ENCODE results near the gene STK17A. TPM values are rescaled to one million over a fixed set of nuclear protein-coding genes. Genes with fewer than 3 reads are reported as not detected.

The STK17A gene
- polyA plus RNA-seq, 3 donors, result 2.8 to 14.1 (median 9.5) TPM

DNA sequence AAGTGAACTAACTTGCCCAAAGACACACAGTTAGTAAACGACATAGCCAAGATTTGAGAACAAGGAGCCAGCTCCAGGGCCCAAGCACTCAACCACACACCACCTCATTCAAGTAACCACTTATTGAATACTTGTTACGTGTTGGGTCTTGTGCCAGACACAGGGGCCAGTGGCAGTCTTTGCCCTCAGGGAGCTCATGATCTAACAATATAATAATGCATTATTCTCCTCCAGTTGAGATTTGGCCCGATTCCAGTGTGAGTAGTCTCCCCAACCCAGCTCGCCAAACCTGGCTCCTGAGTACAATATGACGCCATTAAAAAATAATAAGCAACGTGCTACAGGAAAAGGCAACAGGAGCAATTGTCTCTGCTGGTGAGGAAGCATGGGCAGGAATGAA, 14.4 kb upstream of the STK17A start:
- WGBS (ENCODE audit: insufficient coverage), result 96% methylated on average over 5 of the region's 6 CpGs
- Mint-ChIP-seq H3K9me3 (no peaks in the 10 kb centered on the region), H3K4me1 (peaks cover 19% of the 10 kb centered on the region), H3K4me3 (no peak overlapping the region), H3K27ac (no peak overlapping the region), H3K27me3 (ENCODE audit: low read depth in 3 of 3) (peaks cover 10 to 12% (median 10%) of the 10 kb centered on the region in 3 donors), H3K36me3 (no peaks in the 10 kb centered on the region)
- Histone ChIP-seq H3K9me3 (replicated peaks in 1 of 2; ENCODE audit: control insufficient read depth in 1 of 2, insufficient read depth in 1 of 2, low read length in 2 of 2) (no peaks in the 10 kb centered on the region), H4K20me1 (ENCODE audit: insufficient read depth, low read length) (no peaks in the 10 kb centered on the region), H2AFZ (ENCODE audit: insufficient read depth, low read depth, low read length, poor library complexity, severe bottlenecking) (no peak overlapping the region), H3K4me2 (replicated peaks; ENCODE audit: extremely low read depth, low read length, poor library complexity, severe bottlenecking) (no peak overlapping the region), H3K79me2 (ENCODE audit: insufficient read depth, low read length) (no peaks in the 10 kb centered on the region), H3K4me1 (ENCODE audit: control insufficient read depth in 1 of 2, insufficient read depth in 2 of 2, low read length in 2 of 2) (peaks cover 16% of the 10 kb centered on the region in 2 donors), H3K27me3 (ENCODE audit: control insufficient read depth in 2 of 2, insufficient read depth in 2 of 2, low read length in 2 of 2) (peaks cover 4 to 6% of the 10 kb centered on the region in 2 donors), H3K4me3 (replicated peaks in 1 of 3; ENCODE audit: low read depth in 2 of 3, low read length in 3 of 3) (no peak overlapping the region), H3K36me3 (replicated peaks in 1 of 2; ENCODE audit: control insufficient read depth in 1 of 2, insufficient read depth in 2 of 2, low read length in 2 of 2) (no peaks in the 10 kb centered on the region), H3K27ac (ENCODE audit: low read depth in 1 of 2, low read length in 2 of 2) (no peak overlapping the region), H3K9ac (ENCODE audit: insufficient read depth, low read length, poor library complexity, severe bottlenecking) (no peak overlapping the region)
- intact Hi-C loops (cut with micrococcal nuclease), result no loop called here
- no peak for DNase-seq
- no peak for TF ChIP-seq CTCF (IDR thresholded peaks at IDR 0.05)

DNA sequence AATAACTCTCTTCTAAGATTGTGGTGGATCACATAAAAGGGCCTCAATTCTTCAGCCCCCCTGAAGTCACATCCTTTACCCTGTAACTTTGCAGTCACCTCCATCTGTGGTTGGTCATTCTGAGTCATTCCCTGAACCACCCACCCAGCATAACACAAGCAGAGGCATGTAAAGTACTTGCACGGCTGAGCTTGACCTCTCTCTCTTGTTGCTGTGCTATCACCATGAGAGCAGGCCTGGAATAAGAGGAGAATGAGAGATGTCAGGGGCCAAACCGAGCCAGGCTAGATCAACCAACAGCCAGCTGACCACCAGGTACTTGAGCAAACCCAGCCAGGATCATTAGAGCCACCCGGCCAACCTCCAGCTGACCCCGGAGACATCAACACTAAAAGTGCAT, 13.5 kb upstream of the STK17A start:
- Histone ChIP-seq H3K27me3 (ENCODE audit: control insufficient read depth in 2 of 2, insufficient read depth in 2 of 2, low read length in 2 of 2) (peaks cover 4% of the 10 kb centered on the region in 2 donors), H3K9me3 (replicated peaks in 1 of 2; ENCODE audit: control insufficient read depth in 1 of 2, insufficient read depth in 1 of 2, low read length in 2 of 2) (no peaks in the 10 kb centered on the region), H3K27ac (ENCODE audit: low read depth in 1 of 2, low read length in 2 of 2) (no peak overlapping the region), H3K79me2 (ENCODE audit: insufficient read depth, low read length) (no peaks in the 10 kb centered on the region), H2AFZ (ENCODE audit: insufficient read depth, low read depth, low read length, poor library complexity, severe bottlenecking) (no peak overlapping the region), H3K9ac (ENCODE audit: insufficient read depth, low read length, poor library complexity, severe bottlenecking) (no peak overlapping the region), H3K36me3 (replicated peaks in 1 of 2; ENCODE audit: control insufficient read depth in 1 of 2, insufficient read depth in 2 of 2, low read length in 2 of 2) (no peaks in the 10 kb centered on the region), H3K4me2 (replicated peaks; ENCODE audit: extremely low read depth, low read length, poor library complexity, severe bottlenecking) (no peak overlapping the region), H3K4me1 (ENCODE audit: control insufficient read depth in 1 of 2, insufficient read depth in 2 of 2, low read length in 2 of 2) (peaks cover 16% of the 10 kb centered on the region in 2 donors), H3K4me3 (replicated peaks in 1 of 3; ENCODE audit: low read depth in 2 of 3, low read length in 3 of 3) (no peak overlapping the region), H4K20me1 (ENCODE audit: insufficient read depth, low read length) (no peaks in the 10 kb centered on the region)
- no peaks in the 10 kb centered on the region for H3K9me3 Mint-ChIP-seq
- peaks cover 19% of the 10 kb centered on the region for H3K4me1 Mint-ChIP-seq
- WGBS (ENCODE audit: insufficient coverage), result no CpG with 5 or more reads among the region's 4 CpGs
- no peak overlapping the region for H3K4me3 Mint-ChIP-seq
- no peak overlapping the region for H3K27ac Mint-ChIP-seq
- TF ChIP-seq CTCF (IDR thresholded peaks at IDR 0.05), result no peak
- intact Hi-C loops (cut with micrococcal nuclease), result no loop called here
- DNase-seq, result no peak
- H3K27me3 Mint-ChIP-seq (ENCODE audit: low read depth in 3 of 3), result peaks cover 10% of the 10 kb centered on the region in 3 donors
- H3K36me3 Mint-ChIP-seq, result no peaks in the 10 kb centered on the region

Measured in CD14-positive monocyte (primary cell).